OCI-LY1 (cell line): ENCODE data around the gene SPATA9.

Source experiments
- EZH2 ChIP-seq: fragments of 200-600 bp; sonication (generic), shearing (Covaris generic); IDR thresholded peaks from 2 replicates; pipeline ENCODE4 v1.8.0; 2017; ENCODE audit warnings: borderline replicate concordance, mixed run types, mild to moderate bottlenecking, antibody characterized with exemption, low read length, moderate library complexity, mixed read lengths
- TF ChIP-seq, protein P1 (sequence below): fragments of 200-600 bp; sonication (generic), shearing (Covaris generic); IDR thresholded peaks from 2 replicates; pipeline ENCODE4 v1.5.1; 2017; ENCODE audit warnings: mild to moderate bottlenecking, antibody characterized with exemption, low read length, moderate library complexity, mixed read lengths

DNA sequence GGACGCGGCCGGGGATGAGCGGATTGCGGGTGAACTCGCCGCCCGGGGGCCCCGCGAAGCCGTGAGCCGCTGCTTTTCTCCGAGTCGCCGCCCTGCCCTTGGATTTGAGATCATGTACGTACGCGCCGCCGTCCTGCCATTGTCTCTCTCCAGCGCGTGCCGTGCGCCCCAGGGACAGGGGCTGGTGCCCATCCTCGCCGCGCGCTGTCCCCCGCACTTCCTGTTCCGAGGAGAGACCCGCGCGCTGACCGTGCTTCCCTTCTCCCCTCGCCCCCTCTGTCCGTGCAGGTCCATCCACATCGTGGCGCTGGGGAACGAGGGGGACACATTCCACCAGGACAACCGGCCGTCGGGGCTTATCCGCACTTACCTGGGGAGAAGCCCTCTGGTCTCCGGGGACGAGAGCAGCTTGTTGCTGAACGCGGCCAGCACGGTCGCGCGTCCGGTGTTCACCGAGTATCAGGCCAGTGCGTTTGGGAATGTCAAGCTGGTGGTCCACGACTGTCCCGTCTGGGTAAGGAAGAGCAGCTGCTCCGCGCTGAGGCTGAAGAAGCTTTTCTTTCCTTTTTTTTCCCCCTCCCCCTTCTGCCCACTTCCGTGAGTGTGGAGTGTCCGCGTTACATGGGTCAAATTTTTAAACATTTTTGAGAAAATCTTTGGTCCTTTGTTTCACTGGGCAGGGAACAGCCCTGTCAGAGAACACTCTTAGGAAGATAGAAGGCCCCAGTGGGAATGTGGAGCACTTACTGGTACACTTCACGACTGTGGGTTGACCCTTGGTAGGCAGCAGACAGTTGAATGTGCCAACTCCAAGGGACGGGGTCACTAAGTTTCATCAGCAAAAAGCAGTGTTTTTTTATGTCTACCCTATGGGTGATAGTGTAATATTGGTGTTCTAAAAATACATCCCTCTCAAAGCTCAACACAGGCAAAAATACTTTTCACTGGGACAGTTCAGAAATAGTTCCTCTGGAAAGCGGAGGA, 49.1 kb upstream of the SPATA9 start:
- no peak for TF ChIP-seq EZH2
- TF ChIP-seq, protein P1, sequence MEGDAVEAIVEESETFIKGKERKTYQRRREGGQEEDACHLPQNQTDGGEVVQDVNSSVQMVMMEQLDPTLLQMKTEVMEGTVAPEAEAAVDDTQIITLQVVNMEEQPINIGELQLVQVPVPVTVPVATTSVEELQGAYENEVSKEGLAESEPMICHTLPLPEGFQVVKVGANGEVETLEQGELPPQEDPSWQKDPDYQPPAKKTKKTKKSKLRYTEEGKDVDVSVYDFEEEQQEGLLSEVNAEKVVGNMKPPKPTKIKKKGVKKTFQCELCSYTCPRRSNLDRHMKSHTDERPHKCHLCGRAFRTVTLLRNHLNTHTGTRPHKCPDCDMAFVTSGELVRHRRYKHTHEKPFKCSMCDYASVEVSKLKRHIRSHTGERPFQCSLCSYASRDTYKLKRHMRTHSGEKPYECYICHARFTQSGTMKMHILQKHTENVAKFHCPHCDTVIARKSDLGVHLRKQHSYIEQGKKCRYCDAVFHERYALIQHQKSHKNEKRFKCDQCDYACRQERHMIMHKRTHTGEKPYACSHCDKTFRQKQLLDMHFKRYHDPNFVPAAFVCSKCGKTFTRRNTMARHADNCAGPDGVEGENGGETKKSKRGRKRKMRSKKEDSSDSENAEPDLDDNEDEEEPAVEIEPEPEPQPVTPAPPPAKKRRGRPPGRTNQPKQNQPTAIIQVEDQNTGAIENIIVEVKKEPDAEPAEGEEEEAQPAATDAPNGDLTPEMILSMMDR: no peak
